Measurements from ENCODE around the gene GMEB1. TPM values are rescaled to one million over a fixed set of nuclear protein-coding genes. Genes with fewer than 3 reads are reported as not detected.

GMEB1 gene
- total and polyA plus RNA-seq, 2 donors (not counting 3 experiments of a cell fraction or from before 2014, with no cell fraction given), result 8.1 to 16.0 TPM

DNA sequence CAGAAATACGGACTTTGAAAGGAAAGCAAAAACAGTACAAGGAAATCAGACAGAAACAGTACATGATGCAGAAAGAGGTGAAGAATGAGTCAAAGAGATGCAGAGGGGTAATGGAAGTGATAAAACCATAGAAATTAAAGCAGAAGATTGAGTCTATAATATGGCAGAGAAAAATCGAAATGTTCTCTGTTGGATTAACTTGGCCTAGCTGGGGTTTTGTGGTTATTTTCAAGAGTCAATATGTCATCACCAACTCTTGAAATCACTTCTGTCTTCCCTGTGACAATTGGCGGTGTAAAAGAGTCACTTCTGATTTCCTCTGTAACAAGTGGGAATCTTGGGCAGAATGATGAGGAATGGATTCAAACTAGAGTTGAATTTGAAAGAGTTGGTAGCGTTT, 75.6 kb downstream of the GMEB1 start:
- H3K27me3 ChIP-seq (ENCODE audit: control insufficient read depth in 2 of 2, insufficient read depth in 2 of 2, low read length in 2 of 2), result no peaks in the 10 kb centered on the region
- H3K9ac ChIP-seq (replicated peaks; ENCODE audit: extremely low read depth, insufficient read depth, low read length), result no peak overlapping the region
- no peak overlapping the region for H3K4me3 ChIP-seq (replicated peaks in 1 of 3; ENCODE audit: insufficient read depth in 1 of 3, low read depth in 1 of 3, low read length in 3 of 3)
- BruUV-seq (replicated peaks), result no TSS peak
- dilution Hi-C loops (cut with MboI; ENCODE audit: extremely low pct_ligation_motif_present, low sequenced_read_pairs), result no loop called here
- FAIRE-seq (no peak), DNase-seq (ENCODE audit: low read depth, low spot score) (no peak)
- peaks cover 17 to 22% of the 10 kb centered on the region in 2 experiments for H3K36me3 ChIP-seq (ENCODE audit: control insufficient read depth in 2 of 2, extremely low read depth in 1 of 2, insufficient read depth in 2 of 2, low read length in 2 of 2)
- no peak overlapping the region for H2AFZ ChIP-seq (ENCODE audit: low read depth, low read length)
- H3K4me2 ChIP-seq (ENCODE audit: insufficient read depth, low read length), result peak overlapping the region; percentile 33
- ChIA-PET CTCF (interaction anchor here (1.0 kb wide), 1 partner anchor 8 kb away, joined by 4 read pairs; the partner anchor contains the start of gene YTHDF2), POLR2A (no interaction called here)
- intact Hi-C loops (cut with micrococcal nuclease), result no loop called here
- TF ChIP-seq POLR2AphosphoS5 (IDR thresholded peaks at IDR 0.05; ENCODE audit: insufficient read depth, low read depth, low read length) (no peak), MYC (IDR thresholded peaks at IDR 0.05; ENCODE audit: low read depth, low read length) (no peak), EZH2 (IDR thresholded peaks at IDR 0.05; ENCODE audit: borderline replicate concordance, low read depth, low read length, severe bottlenecking) (no peak)
- TF ChIP-seq, protein P1, sequence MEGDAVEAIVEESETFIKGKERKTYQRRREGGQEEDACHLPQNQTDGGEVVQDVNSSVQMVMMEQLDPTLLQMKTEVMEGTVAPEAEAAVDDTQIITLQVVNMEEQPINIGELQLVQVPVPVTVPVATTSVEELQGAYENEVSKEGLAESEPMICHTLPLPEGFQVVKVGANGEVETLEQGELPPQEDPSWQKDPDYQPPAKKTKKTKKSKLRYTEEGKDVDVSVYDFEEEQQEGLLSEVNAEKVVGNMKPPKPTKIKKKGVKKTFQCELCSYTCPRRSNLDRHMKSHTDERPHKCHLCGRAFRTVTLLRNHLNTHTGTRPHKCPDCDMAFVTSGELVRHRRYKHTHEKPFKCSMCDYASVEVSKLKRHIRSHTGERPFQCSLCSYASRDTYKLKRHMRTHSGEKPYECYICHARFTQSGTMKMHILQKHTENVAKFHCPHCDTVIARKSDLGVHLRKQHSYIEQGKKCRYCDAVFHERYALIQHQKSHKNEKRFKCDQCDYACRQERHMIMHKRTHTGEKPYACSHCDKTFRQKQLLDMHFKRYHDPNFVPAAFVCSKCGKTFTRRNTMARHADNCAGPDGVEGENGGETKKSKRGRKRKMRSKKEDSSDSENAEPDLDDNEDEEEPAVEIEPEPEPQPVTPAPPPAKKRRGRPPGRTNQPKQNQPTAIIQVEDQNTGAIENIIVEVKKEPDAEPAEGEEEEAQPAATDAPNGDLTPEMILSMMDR (IDR thresholded peaks at IDR 0.05; ENCODE audit: extremely low read depth in 1 of 2, insufficient read depth in 1 of 2, low read depth in 1 of 2, low read length in 2 of 2), result no peak
- TF ChIP-seq, protein P2, sequence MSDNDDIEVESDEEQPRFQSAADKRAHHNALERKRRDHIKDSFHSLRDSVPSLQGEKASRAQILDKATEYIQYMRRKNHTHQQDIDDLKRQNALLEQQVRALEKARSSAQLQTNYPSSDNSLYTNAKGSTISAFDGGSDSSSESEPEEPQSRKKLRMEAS (IDR thresholded peaks at IDR 0.05; ENCODE audit: insufficient read depth, insufficient read length), result no peak
- H3K9me3 ChIP-seq (replicated peaks; ENCODE audit: control insufficient read depth, insufficient read depth, low read length), result no peaks in the 10 kb centered on the region
- H3K4me1 ChIP-seq (ENCODE audit: control insufficient read depth, extremely low read depth, insufficient read depth, low read length), result peaks cover 47% of the 10 kb centered on the region
- peaks cover 100% of the 10 kb centered on the region for H3K79me2 ChIP-seq (ENCODE audit: control insufficient read depth, insufficient read depth, low read length)
- peaks cover 16% of the 10 kb centered on the region for H4K20me1 ChIP-seq (replicated peaks; ENCODE audit: control insufficient read depth, extremely low read depth, insufficient read depth, low read length)
- H3K27ac ChIP-seq (ENCODE audit: insufficient read depth, low read depth, low read length), result no peak overlapping the region
- no peaks in the 10 kb centered on the region for H3K9me1 ChIP-seq (replicated peaks; ENCODE audit: control insufficient read depth, extremely low read depth, insufficient read depth, low read length)
